Activated CD4-positive, alpha-beta T cell treated with anti-CD3 and anti-CD28 coated beads for 36 hours (primary cell): Measurements from ENCODE around the gene IL1RAPL1. TPM values are rescaled to one million over a fixed set of nuclear protein-coding genes. Genes with fewer than 3 reads are reported as not detected.

Source experiments
- ATAC-seq: fragments of 200-7000 bp; cut with Tn5 transposase; one replicate; pipeline ENCODE4 v1.10.0; 2021; ENCODE audit warnings: mild to moderate bottlenecking, moderate library complexity
- CTCF ChIA-PET: fragments of 350-600 bp; sonication (Branson Sonifier 250); formaldehyde crosslinking; loops from one replicate; lab custom pipeline; 2021; ENCODE audit warnings: antibody characterized with exemption; lab: Charles Lee
- POLR2A ChIA-PET: fragments of 350-600 bp; sonication (Branson Sonifier 250); formaldehyde crosslinking; loops from one replicate; lab custom pipeline; 2021; ENCODE audit warnings: antibody characterized with exemption, inconsistent platforms; lab: Charles Lee
- DNase-seq: peaks from one replicate; pipeline ENCODE4 v3.0.0-alpha.2; 2020
- H3K27ac Mint-ChIP-seq: one replicate; pipeline ENCODE4 v1.8.0; 2021; ENCODE audit warnings: mixed read lengths
- H3K27me3 Mint-ChIP-seq: one replicate; pipeline ENCODE4 v1.8.0; 2021; ENCODE audit warnings: mixed read lengths
- H3K36me3 Mint-ChIP-seq: one replicate; pipeline ENCODE4 v1.8.0; 2021; ENCODE audit warnings: low read depth, mixed read lengths
- H3K4me1 Mint-ChIP-seq: one replicate; pipeline ENCODE4 v1.8.0; 2021; ENCODE audit warnings: mixed read lengths
- H3K4me3 Mint-ChIP-seq: one replicate; pipeline ENCODE4 v1.8.0; 2021; ENCODE audit warnings: mild to moderate bottlenecking, moderate library complexity, mixed read lengths
- H3K9me3 Mint-ChIP-seq: one replicate; pipeline ENCODE4 v1.8.0; 2021; ENCODE audit warnings: low read depth, mixed read lengths
- intact Hi-C, 2 experiments: fragments of 100-400 bp; cut with DNase I in 1 of 2; cut with micrococcal nuclease in 1 of 2; formaldehyde crosslinking; loops; one replicate each; pipeline versions ENCODE4 v1.14.2 to v1.15.1; 2022 to 2024; cut with DNase I, micrococcal nuclease
- total RNA-seq, 2 experiments: library from RNA; stranded (reverse); gene quantifications; one replicate each; pipeline ENCODE4 v1.2.3, GENCODE V29; 2021

Gene IL1RAPL1
- total RNA-seq, 2 experiments from 2014 or later = not detected

GRCh38 chrX:28998609-28999135 lies 411.4 kb downstream of the IL1RAPL1 start:
- Mint-ChIP-seq H3K36me3 (no peaks in the 10 kb centered on the region), H3K9me3 (peaks cover 4% of the 10 kb centered on the region), H3K4me1 (no peaks in the 10 kb centered on the region), H3K27me3 (no peaks in the 10 kb centered on the region), H3K27ac (no peak overlapping the region), H3K4me3 (no peak overlapping the region)
- DNase-seq (no peak), ATAC-seq (no peak)
- intact Hi-C loops = no loop called here
- ChIA-PET CTCF (no interaction called here), POLR2A (no interaction called here)

- Mint-ChIP-seq H3K4me1 (no peaks in the 10 kb centered on the region), H3K4me3 (no peak overlapping the region), H3K27me3 (no peaks in the 10 kb centered on the region), H3K36me3 (no peaks in the 10 kb centered on the region), H3K9me3 (peaks cover 2% of the 10 kb centered on the region), H3K27ac (no peak overlapping the region)
- ATAC-seq (no peak), DNase-seq (no peak)
- ChIA-PET CTCF (no interaction called here), POLR2A (no interaction called here)
- intact Hi-C loops = no loop called here
Observed at GRCh38 chrX:29012867-29013266, 425.6 kb downstream of the IL1RAPL1 start.

GRCh38 chrX:29023207-29023606 lies 436.0 kb downstream of the IL1RAPL1 start:
- intact Hi-C loops = no loop called here
- H3K4me3 Mint-ChIP-seq = no peak overlapping the region
- no peak for ATAC-seq
- H3K9me3 Mint-ChIP-seq = peaks cover 5% of the 10 kb centered on the region
- H3K27ac Mint-ChIP-seq = no peak overlapping the region
- ChIA-PET POLR2A (no interaction called here), CTCF (no interaction called here)
- H3K27me3 Mint-ChIP-seq = no peaks in the 10 kb centered on the region
- no peaks in the 10 kb centered on the region for H3K4me1 Mint-ChIP-seq
- DNase-seq = no peak
- no peaks in the 10 kb centered on the region for H3K36me3 Mint-ChIP-seq

GRCh38 chrX:29024871-29025270 lies 437.6 kb downstream of the IL1RAPL1 start:
- H3K36me3 Mint-ChIP-seq = no peaks in the 10 kb centered on the region
- H3K27me3 Mint-ChIP-seq = no peaks in the 10 kb centered on the region
- ChIA-PET POLR2A (no interaction called here), CTCF (no interaction called here)
- intact Hi-C loops = no loop called here
- no peak overlapping the region for H3K27ac Mint-ChIP-seq
- peaks cover 3% of the 10 kb centered on the region for H3K9me3 Mint-ChIP-seq
- DNase-seq (no peak), ATAC-seq (no peak)
- H3K4me3 Mint-ChIP-seq = no peak overlapping the region
- H3K4me1 Mint-ChIP-seq = no peaks in the 10 kb centered on the region

GRCh38 chrX:29039501-29039900 lies 452.3 kb downstream of the IL1RAPL1 start:
- Mint-ChIP-seq H3K27ac (no peak overlapping the region), H3K4me3 (no peak overlapping the region), H3K27me3 (no peaks in the 10 kb centered on the region), H3K9me3 (no peaks in the 10 kb centered on the region), H3K36me3 (no peaks in the 10 kb centered on the region), H3K4me1 (no peaks in the 10 kb centered on the region)
- DNase-seq = no peak
- intact Hi-C loops = no loop called here
- ChIA-PET POLR2A (no interaction called here), CTCF (no interaction called here)
- ATAC-seq = no peak

GRCh38 chrX:29040160-29040559 lies 452.9 kb downstream of the IL1RAPL1 start:
- ChIA-PET POLR2A (no interaction called here), CTCF (no interaction called here)
- no peaks in the 10 kb centered on the region for H3K27me3 Mint-ChIP-seq
- ATAC-seq (no peak), DNase-seq (no peak)
- H3K36me3 Mint-ChIP-seq = no peaks in the 10 kb centered on the region
- H3K9me3 Mint-ChIP-seq = no peaks in the 10 kb centered on the region
- no peaks in the 10 kb centered on the region for H3K4me1 Mint-ChIP-seq
- intact Hi-C loops = no loop called here
- H3K4me3 Mint-ChIP-seq = no peak overlapping the region
- H3K27ac Mint-ChIP-seq = no peak overlapping the region

- no peaks in the 10 kb centered on the region for H3K36me3 Mint-ChIP-seq
- no peak overlapping the region for H3K4me3 Mint-ChIP-seq
- H3K4me1 Mint-ChIP-seq = no peaks in the 10 kb centered on the region
- CTCF ChIA-PET = no interaction called here
- H3K27ac Mint-ChIP-seq = no peak overlapping the region
- H3K9me3 Mint-ChIP-seq = no peaks in the 10 kb centered on the region
- DNase-seq (no peak), ATAC-seq (no peak)
- H3K27me3 Mint-ChIP-seq = no peaks in the 10 kb centered on the region
- POLR2A ChIA-PET = no interaction called here
- intact Hi-C loops = no loop called here
Observed at GRCh38 chrX:29042341-29042740, 455.1 kb downstream of the IL1RAPL1 start.

GRCh38 chrX:29043746-29044145 lies 456.5 kb downstream of the IL1RAPL1 start:
- ChIA-PET CTCF (no interaction called here), POLR2A (no interaction called here)
- intact Hi-C loops = no loop called here
- DNase-seq = no peak
- ATAC-seq = no peak
- H3K4me3 Mint-ChIP-seq = no peak overlapping the region
- H3K27me3 Mint-ChIP-seq = no peaks in the 10 kb centered on the region
- no peaks in the 10 kb centered on the region for H3K36me3 Mint-ChIP-seq
- no peaks in the 10 kb centered on the region for H3K4me1 Mint-ChIP-seq
- no peak overlapping the region for H3K27ac Mint-ChIP-seq
- peaks cover 2% of the 10 kb centered on the region for H3K9me3 Mint-ChIP-seq

- CTCF ChIA-PET = no interaction called here
- intact Hi-C loops = no loop called here
- DNase-seq = no peak
- no peaks in the 10 kb centered on the region for H3K36me3 Mint-ChIP-seq
- no peak overlapping the region for H3K4me3 Mint-ChIP-seq
- POLR2A ChIA-PET = interaction anchor here (0.6 kb wide), 1 partner anchor 1329 kb away, joined by 3 read pairs; no protein-coding TSS in a partner anchor
- H3K9me3 Mint-ChIP-seq = peaks cover 2% of the 10 kb centered on the region
- no peak for ATAC-seq
- no peaks in the 10 kb centered on the region for H3K4me1 Mint-ChIP-seq
- H3K27me3 Mint-ChIP-seq = no peaks in the 10 kb centered on the region
- no peak overlapping the region for H3K27ac Mint-ChIP-seq
Observed at GRCh38 chrX:29044423-29045184, 457.4 kb downstream of the IL1RAPL1 start.

GRCh38 chrX:29065477-29065876 lies 478.2 kb downstream of the IL1RAPL1 start:
- DNase-seq (no peak), ATAC-seq (no peak)
- intact Hi-C loops = no loop called here
- Mint-ChIP-seq H3K36me3 (no peaks in the 10 kb centered on the region), H3K4me1 (no peaks in the 10 kb centered on the region), H3K9me3 (no peaks in the 10 kb centered on the region), H3K4me3 (no peak overlapping the region), H3K27me3 (no peaks in the 10 kb centered on the region), H3K27ac (no peak overlapping the region)
- CTCF ChIA-PET = no interaction called here
- POLR2A ChIA-PET = no interaction called here

- H3K36me3 Mint-ChIP-seq = no peaks in the 10 kb centered on the region
- H3K4me3 Mint-ChIP-seq = no peak overlapping the region
- DNase-seq = no peak
- H3K4me1 Mint-ChIP-seq = no peaks in the 10 kb centered on the region
- intact Hi-C loops = no loop called here
- ChIA-PET POLR2A (no interaction called here), CTCF (no interaction called here)
- H3K9me3 Mint-ChIP-seq = no peaks in the 10 kb centered on the region
- no peaks in the 10 kb centered on the region for H3K27me3 Mint-ChIP-seq
- no peak overlapping the region for H3K27ac Mint-ChIP-seq
- no peak for ATAC-seq
Observed at GRCh38 chrX:29066516-29066915, 479.3 kb downstream of the IL1RAPL1 start.

GRCh38 chrX:29067351-29067750 lies 480.1 kb downstream of the IL1RAPL1 start:
- H3K27ac Mint-ChIP-seq = no peak overlapping the region
- H3K4me3 Mint-ChIP-seq = no peak overlapping the region
- no peak for ATAC-seq
- H3K36me3 Mint-ChIP-seq = no peaks in the 10 kb centered on the region
- DNase-seq = no peak
- H3K9me3 Mint-ChIP-seq = no peaks in the 10 kb centered on the region
- intact Hi-C loops = no loop called here
- no peaks in the 10 kb centered on the region for H3K27me3 Mint-ChIP-seq
- CTCF ChIA-PET = no interaction called here
- H3K4me1 Mint-ChIP-seq = no peaks in the 10 kb centered on the region
- POLR2A ChIA-PET = no interaction called here
